Measurements from ENCODE around the gene P2RY2.
A peak's percentile ranks its signal among the peaks of the same experiment; 100 is the strongest.

GRCh38 chr11:73177778-73178539 is 40.1 kb upstream of the P2RY2 start:
- peak; percentile 96 to 97 for TF ChIP-seq RAD21 (conservative IDR thresholded peaks at IDR 0.05 in 1 of 2, IDR thresholded peaks at IDR 0.05 in 1 of 2)
- no peak for TF ChIP-seq FOXS1 (CRISPR knock-in tag; IDR thresholded peaks at IDR 0.05)
- peak; percentile 84 for TF ChIP-seq CTCF (IDR thresholded peaks at IDR 0.05)
- no peak for TF ChIP-seq EHF (CRISPR knock-in tag; IDR thresholded peaks at IDR 0.05)
- no peak for TF ChIP-seq POLR2A (IDR thresholded peaks at IDR 0.05; ENCODE audit: low read length)
- no peak for TF ChIP-seq RFX5 (IDR thresholded peaks at IDR 0.05)
- no peak for TF ChIP-seq CHD4 (IDR thresholded peaks at IDR 0.05; ENCODE audit: borderline replicate concordance)
- TF ChIP-seq FOSL2 (IDR thresholded peaks at IDR 0.05), result no peak
- TF ChIP-seq FOSL2 (CRISPR knock-in tag; IDR thresholded peaks at IDR 0.05), result no peak
- TF ChIP-seq MAX (IDR thresholded peaks at IDR 0.05), result no peak

Data from A549 (cell line).